A549 (cell line): Measurements from ENCODE around the gene ZNF90. TPM values are rescaled to one million over a fixed set of nuclear protein-coding genes. Genes with fewer than 3 reads are reported as not detected.
"Not testable (repeated sequence)": the region's sequence is repeated elsewhere in the genome, so short reads cannot be mapped to it uniquely, and the experiment has no call there.

Experiments
- ATAC-seq, 2 experiments: fragments of 200-7000 bp in 1 of 2; fragments of >200 bp in 1 of 2; cut with Nextera tagmentation in 1 of 2; cut with Tn5 transposase in 1 of 2; 3 replicates each; pipeline versions ENCODE4 v1.8.0 to v1.9.1; 2018 to 2020; ENCODE audit warnings: mild to moderate bottlenecking in 1 of 2, moderate library complexity in 1 of 2
- CTCF ChIA-PET: fragments of 300-600 bp; sonication (Branson Sonifier 250); formaldehyde crosslinking; extraction: SDS; loops from one replicate; lab custom pipeline; 2021; ENCODE audit warnings: antibody characterized with exemption, inconsistent platforms; lab: Yijun Ruan, JAX
- POLR2A ChIA-PET: fragments of 350-600 bp; formaldehyde crosslinking; extraction: SDS; loops from one replicate; lab custom pipeline; 2021; ENCODE audit warnings: antibody characterized with exemption, inconsistent platforms; lab: Yijun Ruan, JAX
- DNase-seq, 2 experiments: peaks; one replicate each; pipeline versions ENCODE4 v3.0.0 to v3.0.0-alpha.2; 2011 to 2016; ENCODE audit warnings: low read depth in 1 of 2, low spot score in 1 of 2
- FAIRE-seq: peaks from 2 replicates; lab custom pipeline; 2011; peaks lifted over from hg19 to GRCh38; lab: Jason Lieb, UNC
- H3K27ac ChIP-seq, 2 experiments: fragments of >200 bp; sonication (Bioruptor Twin); formaldehyde crosslinking; 3 replicates each; pipeline ENCODE4 v1.5.1; 2016 to 2017
- H3K4me1 ChIP-seq: fragments of >200 bp; sonication (Bioruptor Twin); formaldehyde crosslinking; 3 replicates; pipeline ENCODE4 v1.6.1; 2016
- H3K4me2 ChIP-seq: fragments of >200 bp; sonication (Bioruptor Twin); formaldehyde crosslinking; 3 replicates; pipeline ENCODE4 v1.6.1; 2016
- H3K4me3 ChIP-seq: fragments of >200 bp; sonication (Bioruptor Twin); formaldehyde crosslinking; 3 replicates; pipeline ENCODE4 v1.5.1; 2016
- H3K9me3 ChIP-seq: fragments of >200 bp; sonication (Bioruptor Twin); formaldehyde crosslinking; 3 replicates; pipeline ENCODE4 v1.6.1; 2016
- BCL3 ChIP-seq: fragments of >200 bp; sonication (Bioruptor Twin); formaldehyde crosslinking; IDR thresholded peaks from 3 replicates; pipeline ENCODE4 v1.6.1; 2016
- BHLHE40 ChIP-seq: IDR thresholded peaks from 2 replicates; pipeline ENCODE4 v1.6.1; 2012; ENCODE audit warnings: low read depth, low read length, inconsistent platforms
- CBX2 ChIP-seq: fragments of 200-600 bp; sonication (generic); IDR thresholded peaks from 2 replicates; pipeline ENCODE4 v1.6.1; 2016; ENCODE audit warnings: low read depth, mild to moderate bottlenecking, borderline replicate concordance
- CEBPB ChIP-seq, 2 experiments: fragments of >200 bp in 1 of 2; sonication (Bioruptor Twin) in 1 of 2; formaldehyde crosslinking in 1 of 2; IDR thresholded peaks; 2 replicates each; pipeline ENCODE4 v1.6.1; 2012 to 2016
- CHD2 ChIP-seq: fragments of 150-350 bp; IDR thresholded peaks from 2 replicates; pipeline ENCODE4 v1.6.1; 2014; ENCODE audit warnings: low read length; ENCODE audit not compliant: partially characterized antibody
- CTCF ChIP-seq: fragments of >200 bp; sonication (Bioruptor Twin); formaldehyde crosslinking; IDR thresholded peaks from 3 replicates; pipeline ENCODE4 v1.5.1; 2016
- E2F6 ChIP-seq: IDR thresholded peaks from 2 replicates; pipeline ENCODE4 v1.6.1; 2012; ENCODE audit warnings: low read depth, borderline replicate concordance
- EHF ChIP-seq: fragments of 250-450 bp; sonication (Bioruptor Pico); IDR thresholded peaks from 2 replicates; pipeline ENCODE4 v1.5.0; 2020; ENCODE audit warnings: mild to moderate bottlenecking
- EHMT2 ChIP-seq: fragments of 200-600 bp; sonication (generic); IDR thresholded peaks from 2 replicates; pipeline ENCODE4 v1.6.1; 2016; ENCODE audit warnings: antibody characterized with exemption, low read depth, mild to moderate bottlenecking, moderate library complexity
- EP300 ChIP-seq, 2 experiments: fragments of >200 bp; sonication (Bioruptor Twin); formaldehyde crosslinking; IDR thresholded peaks; 2 replicates in 1 of 2; 3 replicates in 1 of 2; pipeline ENCODE4 v1.6.1; 2016 to 2017
- ESRRA ChIP-seq: fragments of 150-350 bp; IDR thresholded peaks from 2 replicates; pipeline ENCODE4 v1.6.1; 2014; ENCODE audit warnings: mild to moderate bottlenecking, low read length, borderline replicate concordance
- FOSL2 ChIP-seq, 2 experiments: fragments of 450-650 bp in 1 of 2; fragments of >200 bp in 1 of 2; sonication (Bioruptor Twin) in 1 of 2; formaldehyde crosslinking; IDR thresholded peaks; 2 replicates each; pipeline versions ENCODE4 v1.5.0 to v1.6.1; 2016 to 2020; ENCODE audit warnings: mild to moderate bottlenecking in 1 of 2, moderate library complexity in 1 of 2
- GATA3 ChIP-seq: IDR thresholded peaks from 2 replicates; pipeline ENCODE4 v1.6.1; 2012; ENCODE audit warnings: borderline replicate concordance
- HOXA7 ChIP-seq: fragments of 250-450 bp; sonication (Bioruptor Pico); IDR thresholded peaks from 2 replicates; pipeline ENCODE4 v1.5.0; 2020; ENCODE audit warnings: mild to moderate bottlenecking, moderate library complexity
- HOXB5 ChIP-seq: fragments of 250-450 bp; sonication (Bioruptor Pico); IDR thresholded peaks from 2 replicates; pipeline ENCODE4 v1.5.0; 2020; ENCODE audit warnings: mild to moderate bottlenecking, moderate library complexity
- JUNB ChIP-seq: fragments of >200 bp; sonication (Bioruptor Twin); formaldehyde crosslinking; IDR thresholded peaks from 2 replicates; pipeline ENCODE4 v1.6.1; 2016
- MAFK ChIP-seq: fragments of 450-650 bp; IDR thresholded peaks from 2 replicates; pipeline ENCODE4 v1.6.1; 2014; ENCODE audit not compliant: partially characterized antibody
- MYC ChIP-seq: IDR thresholded peaks from 2 replicates; pipeline ENCODE4 v1.6.1; 2012; ENCODE audit warnings: mild to moderate bottlenecking, inconsistent platforms, low read length, improper control_type of control experiment, borderline replicate concordance
- NFE2L2 ChIP-seq: fragments of 150-350 bp; conservative IDR thresholded peaks from 2 replicates; pipeline ENCODE4 v1.6.1; 2014; ENCODE audit warnings: low read length
- NPAS2 ChIP-seq: fragments of 250-450 bp; sonication (Bioruptor Pico); IDR thresholded peaks from 2 replicates; pipeline ENCODE4 v1.8.0; 2022; ENCODE audit warnings: mild to moderate bottlenecking, moderate library complexity, borderline replicate concordance
- RAD21 ChIP-seq, 2 experiments: fragments of >200 bp in 1 of 2; sonication (Bioruptor Twin) in 1 of 2; formaldehyde crosslinking in 1 of 2; IDR thresholded peaks in 1 of 2; conservative IDR thresholded peaks in 1 of 2; 2 replicates in 1 of 2; 3 replicates in 1 of 2; pipeline ENCODE4 v1.6.1; 2012 to 2018; ENCODE audit warnings: inconsistent platforms in 1 of 2
- RARB ChIP-seq: fragments of 250-450 bp; sonication (Bioruptor Pico); IDR thresholded peaks from 2 replicates; pipeline ENCODE4 v1.8.0; 2021; ENCODE audit warnings: mild to moderate bottlenecking, moderate library complexity
- RCOR1 ChIP-seq: fragments of 150-350 bp; IDR thresholded peaks from 2 replicates; pipeline ENCODE4 v1.6.1; 2014; ENCODE audit warnings: antibody characterized with exemption, low read length, low read depth
- RNF2 ChIP-seq: fragments of 200-600 bp; sonication (generic); IDR thresholded peaks from 2 replicates; pipeline ENCODE4 v1.6.1; 2016; ENCODE audit warnings: low read depth, mild to moderate bottlenecking, antibody characterized with exemption, moderate library complexity, borderline replicate concordance
- SMC3 ChIP-seq: fragments of >200 bp; sonication (Bioruptor Twin); formaldehyde crosslinking; IDR thresholded peaks from 3 replicates; pipeline ENCODE4 v1.6.1; 2018; ENCODE audit warnings: inconsistent platforms
- SREBF2 ChIP-seq: fragments of 450-650 bp; IDR thresholded peaks from 2 replicates; pipeline ENCODE4 v1.6.1; 2014; ENCODE audit warnings: mild to moderate bottlenecking, moderate library complexity
- TFCP2L1 ChIP-seq: fragments of 250-450 bp; sonication (Bioruptor Pico); IDR thresholded peaks from 2 replicates; pipeline ENCODE4 v1.5.0; 2021; ENCODE audit warnings: mild to moderate bottlenecking
- ZC3H11A ChIP-seq: fragments of 450-650 bp; IDR thresholded peaks from 2 replicates; pipeline ENCODE4 v1.6.1; 2014; ENCODE audit warnings: antibody characterized with exemption, mild to moderate bottlenecking
- ZNF302 ChIP-seq: fragments of 250-450 bp; sonication (Bioruptor Pico); IDR thresholded peaks from 2 replicates; pipeline ENCODE4 v1.9.0; 2021; ENCODE audit warnings: inconsistent platforms, mild to moderate bottlenecking, moderate library complexity
- ZSCAN20 ChIP-seq: fragments of 250-450 bp; sonication (Bioruptor Pico); IDR thresholded peaks from 2 replicates; pipeline ENCODE4 v1.8.0; 2022; ENCODE audit warnings: mild to moderate bottlenecking, moderate library complexity
- WGBS: methylation state at CpG from one replicate; pipeline ENCODE4 v1.1.6; 2017; ENCODE audit errors: missing lambda C conversion rate; 5-methylcytosine and 5-hydroxymethylcytosine counted together
- polyA plus RNA-seq, 4 experiments: library from polyadenylated mRNA; depleted of rRNA in 3 of 4; stranded (reverse); fragments of >200 nt; fragmentation: RNase III in 1 of 4; extraction: RNeasy Plus Mini Kit Qiagen cat#74134 plus additional on column Dnase treatment in 1 of 4; gene quantifications; 2 replicates in 3 of 4; 3 replicates in 1 of 4; pipeline ENCODE4 v1.2.3, GENCODE V29; 2011 to 2017
- TF ChIP-seq, protein P1 (sequence below): fragments of 250-450 bp; sonication (Bioruptor Pico); IDR thresholded peaks from 2 replicates; pipeline ENCODE4 v1.5.0; 2020; ENCODE audit warnings: low read depth, mild to moderate bottlenecking, moderate library complexity

The ZNF90 gene
- polyA plus RNA-seq, 2 of the 4 experiments (the other 2 are of a cell fraction), result not detected

DNA sequence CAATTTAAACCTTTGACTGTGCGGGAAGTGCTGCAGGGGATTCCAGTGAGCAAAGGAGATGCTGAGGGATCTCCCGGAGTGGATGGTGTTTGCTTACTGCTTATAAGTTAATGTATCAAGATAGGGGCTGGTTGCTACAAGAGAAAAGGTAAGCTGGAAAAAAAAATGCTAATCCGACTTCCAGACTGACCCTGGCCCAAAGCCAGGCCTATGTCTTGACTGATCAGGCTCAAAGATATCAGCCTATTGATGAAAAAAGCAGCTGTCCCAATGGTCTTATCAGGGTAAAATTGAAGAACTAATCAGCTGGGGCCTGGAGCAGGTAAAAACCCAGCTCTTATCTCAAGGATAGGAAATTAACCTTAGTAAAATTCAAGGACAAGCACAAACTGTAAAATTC, 10.9 kb upstream of the ZNF90 start:
- ChIA-PET POLR2A (no interaction called here), CTCF (no interaction called here)
- ATAC-seq, result no peak
- H3K4me2 ChIP-seq, result no peak overlapping the region
- H3K4me1 ChIP-seq, result no peaks in the 10 kb centered on the region
- DNase-seq, result no peak
- no peak overlapping the region for H3K27ac ChIP-seq
- H3K9me3 ChIP-seq, result no peaks in the 10 kb centered on the region
- WGBS, result 2% methylated on average over 3 of the region's 3 CpGs
- H3K4me3 ChIP-seq, result no peak overlapping the region
- TF ChIP-seq EHF (CRISPR knock-in tag) (no peak), BHLHE40 (no peak), RNF2 (no peak), ZNF302 (CRISPR knock-in tag) (no peak), ESRRA (no peak), CEBPB (IDR thresholded peaks at IDR 0.05) (no peak), BCL3 (no peak), NPAS2 (CRISPR knock-in tag) (no peak), SMC3 (no peak), HOXB5 (CRISPR knock-in tag) (no peak), MYC (no peak), MAFK (no peak), CBX2 (no peak), E2F6 (no peak), SREBF2 (no peak), RARB (no peak), RCOR1 (no peak), NFE2L2 (no peak), TFCP2L1 (CRISPR knock-in tag) (no peak)
- TF ChIP-seq, protein P1, sequence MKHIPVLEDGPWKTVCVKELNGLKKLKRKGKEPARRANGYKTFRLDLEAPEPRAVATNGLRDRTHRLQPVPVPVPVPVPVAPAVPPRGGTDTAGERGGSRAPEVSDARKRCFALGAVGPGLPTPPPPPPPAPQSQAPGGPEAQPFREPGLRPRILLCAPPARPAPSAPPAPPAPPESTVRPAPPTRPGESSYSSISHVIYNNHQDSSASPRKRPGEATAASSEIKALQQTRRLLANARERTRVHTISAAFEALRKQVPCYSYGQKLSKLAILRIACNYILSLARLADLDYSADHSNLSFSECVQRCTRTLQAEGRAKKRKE (CRISPR knock-in tag), result no peak
- no peak for FAIRE-seq

DNA sequence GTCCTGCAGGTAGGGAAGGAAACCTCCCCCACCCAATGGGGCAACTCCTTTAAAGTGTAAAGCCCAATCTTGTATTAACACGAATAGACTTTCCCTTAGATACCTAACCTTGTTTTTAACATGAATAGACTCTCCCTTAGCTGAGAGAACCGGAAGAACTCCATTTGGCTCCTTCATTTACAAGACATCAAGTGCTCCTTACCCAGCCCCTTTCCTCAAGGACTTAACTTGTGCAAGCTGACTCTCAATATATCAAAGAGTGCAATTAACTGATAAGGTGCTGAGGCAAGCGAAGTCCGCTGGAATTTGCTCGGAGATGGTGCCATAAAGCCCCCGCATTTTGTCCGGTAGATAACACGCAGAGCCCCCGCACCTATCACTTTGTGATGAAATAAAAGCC, 9.9 kb upstream of the ZNF90 start:
- Histone ChIP-seq H3K9me3 (no peaks in the 10 kb centered on the region), H3K27ac (no peak overlapping the region), H3K4me1 (no peaks in the 10 kb centered on the region), H3K4me3 (no peak overlapping the region), H3K4me2 (no peak overlapping the region)
- FAIRE-seq (no peak), ATAC-seq (no peak), DNase-seq (no peak)
- TF ChIP-seq BCL3 (no peak), RAD21 (conservative IDR thresholded peaks at IDR 0.05 in 1 of 2, IDR thresholded peaks at IDR 0.05 in 1 of 2) (no peak), FOSL2 (IDR thresholded peaks at IDR 0.05) (no peak), FOSL2 (CRISPR knock-in tag; IDR thresholded peaks at IDR 0.05) (no peak), ZSCAN20 (no peak), GATA3 (no peak), CEBPB (IDR thresholded peaks at IDR 0.05) (no peak), CHD2 (no peak), BHLHE40 (no peak), HOXA7 (CRISPR knock-in tag) (no peak), EP300 (IDR thresholded peaks at IDR 0.05) (no peak), RCOR1 (no peak), CTCF (no peak), ESRRA (no peak), ZC3H11A (no peak), EHMT2 (no peak), JUNB (no peak)
- CTCF ChIA-PET, result interaction anchor here (0.7 kb wide), 1 partner anchor 30 kb away, joined by 3 read pairs; no protein-coding TSS in a partner anchor
- POLR2A ChIA-PET, result no interaction called here
- 23% methylated on average over 9 of the region's 9 CpGs for WGBS

DNA sequence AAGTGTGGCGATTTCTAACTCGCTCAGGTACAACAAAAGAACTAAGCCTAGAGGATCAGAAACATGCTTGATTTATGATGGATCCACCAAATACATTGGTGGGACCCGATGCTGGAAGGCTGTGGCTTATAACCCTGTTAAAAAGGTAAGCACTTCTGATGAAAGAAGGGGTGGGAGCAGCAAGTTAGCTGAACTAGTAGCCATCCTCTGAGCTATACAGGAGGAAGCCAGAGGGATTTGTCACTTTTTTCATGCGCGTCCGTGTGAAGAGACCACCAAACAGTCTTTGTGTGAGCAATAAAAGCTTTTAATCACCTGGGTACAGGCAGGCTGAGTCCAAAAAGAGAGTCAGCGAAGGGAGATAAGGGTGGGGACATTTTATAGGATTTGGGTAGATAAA, 9.2 kb upstream of the ZNF90 start:
- WGBS, result 39% methylated on average over 7 of the region's 7 CpGs
- FAIRE-seq, POLR2A ChIA-PET, ATAC-seq, H3K9me3 ChIP-seq, H3K4me1 ChIP-seq, H3K4me2 ChIP-seq, H3K4me3 ChIP-seq, DNase-seq, H3K27ac ChIP-seq: not testable (repeated sequence)
- CTCF ChIA-PET, result interaction anchor here (0.7 kb wide), 1 partner anchor 30 kb away, joined by 3 read pairs; no protein-coding TSS in a partner anchor
